ENCODE results near the gene DGCR6L.
"Not testable (repeated sequence)": the region's sequence is repeated elsewhere in the genome, so short reads cannot be mapped to it uniquely, and the experiment has no call there.

The DGCR6L gene

DNA sequence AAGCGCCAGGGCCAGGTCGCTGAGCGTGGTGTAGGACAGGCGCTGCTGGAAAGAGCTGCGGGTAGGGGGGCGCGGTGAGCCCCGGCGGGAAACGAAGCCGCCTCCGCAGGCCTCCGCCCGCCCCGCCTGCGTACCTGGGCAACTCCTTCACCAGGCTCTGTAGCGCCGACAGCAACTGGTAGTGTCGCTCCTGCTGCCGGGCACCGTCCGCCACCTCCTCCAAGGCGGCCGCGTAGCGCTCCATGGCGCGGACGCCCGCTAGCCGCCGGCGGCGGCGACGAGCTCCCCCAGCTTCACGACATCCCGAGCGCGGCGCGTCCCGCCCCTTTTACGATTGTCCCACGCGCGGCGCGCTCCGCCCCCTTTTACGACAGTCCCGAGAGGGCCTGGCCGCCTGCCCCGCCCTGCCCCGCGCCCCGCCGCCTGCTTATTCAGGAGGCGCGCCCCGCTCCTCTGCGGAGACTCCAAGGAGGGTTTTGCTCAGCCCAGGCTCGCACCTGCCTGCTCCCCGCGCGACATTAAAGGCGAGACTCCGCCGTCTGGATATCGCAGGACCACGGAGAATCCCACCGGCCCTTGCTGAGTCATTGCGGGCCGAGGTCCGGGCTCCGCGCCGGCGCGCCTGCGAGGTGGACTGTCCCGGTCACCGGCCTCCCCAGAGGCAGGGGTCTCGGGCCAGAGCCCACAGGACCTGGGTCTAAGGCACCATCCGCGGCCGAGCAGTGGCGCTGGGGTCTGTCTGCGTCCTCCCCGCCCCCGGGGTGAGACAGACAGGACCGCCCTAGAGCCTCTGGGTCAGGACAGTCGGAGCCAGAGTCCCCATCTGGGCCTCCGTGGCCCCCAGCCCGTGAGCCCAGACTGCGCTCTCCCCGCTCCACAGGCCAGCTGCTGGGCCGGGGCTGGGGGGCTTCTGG lies at the start of gene DGCR6L:
Gene DGCR6L (minus strand): TSS at position 316 of the 914 bp plus-strand sequence. CDS start 72 bp downstream, at position 244.
- peak; percentile 89 to 98 for DNase-seq

DNA sequence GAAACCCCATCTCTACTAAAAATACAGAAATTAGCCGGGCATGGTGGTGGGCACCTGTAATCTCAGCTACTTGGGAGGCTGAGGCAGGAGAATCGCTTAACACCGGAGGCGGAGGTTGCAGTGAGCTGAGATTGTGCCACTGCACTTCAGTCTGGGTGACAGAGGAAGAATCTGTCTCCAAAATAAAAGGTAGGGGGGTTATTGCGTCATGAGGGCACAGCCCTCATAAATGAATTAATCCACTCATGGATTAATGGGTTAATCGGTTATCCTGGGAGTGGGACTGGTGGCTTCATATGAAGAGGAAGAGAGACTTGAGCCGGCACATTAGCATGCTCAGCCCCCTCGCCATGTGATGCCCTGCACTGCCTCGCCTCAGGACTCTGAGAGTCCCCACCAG lies 49.0 kb upstream of the DGCR6L start:
- not testable (repeated sequence) for DNase-seq

DNA sequence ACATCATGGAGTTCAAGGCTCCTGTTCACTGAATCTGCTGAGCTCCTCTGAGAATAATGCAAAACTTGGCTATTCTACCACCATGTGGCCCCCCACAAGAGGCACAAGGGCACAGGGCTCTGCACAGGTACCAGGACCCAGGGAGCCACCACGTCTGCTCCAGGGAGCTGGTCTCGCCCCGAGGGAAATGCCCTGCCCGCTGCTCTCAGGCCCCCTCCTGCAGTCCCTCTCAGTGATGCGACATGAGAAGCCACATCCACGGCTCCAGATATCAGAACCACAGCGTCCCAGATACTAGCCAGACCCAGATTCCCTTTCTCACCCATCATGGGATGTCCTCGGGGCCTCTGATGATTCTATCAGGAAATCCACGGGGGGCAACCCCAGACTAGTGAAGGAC lies 47.0 kb upstream of the DGCR6L start:
- DNase-seq, result not testable (repeated sequence)

DNA sequence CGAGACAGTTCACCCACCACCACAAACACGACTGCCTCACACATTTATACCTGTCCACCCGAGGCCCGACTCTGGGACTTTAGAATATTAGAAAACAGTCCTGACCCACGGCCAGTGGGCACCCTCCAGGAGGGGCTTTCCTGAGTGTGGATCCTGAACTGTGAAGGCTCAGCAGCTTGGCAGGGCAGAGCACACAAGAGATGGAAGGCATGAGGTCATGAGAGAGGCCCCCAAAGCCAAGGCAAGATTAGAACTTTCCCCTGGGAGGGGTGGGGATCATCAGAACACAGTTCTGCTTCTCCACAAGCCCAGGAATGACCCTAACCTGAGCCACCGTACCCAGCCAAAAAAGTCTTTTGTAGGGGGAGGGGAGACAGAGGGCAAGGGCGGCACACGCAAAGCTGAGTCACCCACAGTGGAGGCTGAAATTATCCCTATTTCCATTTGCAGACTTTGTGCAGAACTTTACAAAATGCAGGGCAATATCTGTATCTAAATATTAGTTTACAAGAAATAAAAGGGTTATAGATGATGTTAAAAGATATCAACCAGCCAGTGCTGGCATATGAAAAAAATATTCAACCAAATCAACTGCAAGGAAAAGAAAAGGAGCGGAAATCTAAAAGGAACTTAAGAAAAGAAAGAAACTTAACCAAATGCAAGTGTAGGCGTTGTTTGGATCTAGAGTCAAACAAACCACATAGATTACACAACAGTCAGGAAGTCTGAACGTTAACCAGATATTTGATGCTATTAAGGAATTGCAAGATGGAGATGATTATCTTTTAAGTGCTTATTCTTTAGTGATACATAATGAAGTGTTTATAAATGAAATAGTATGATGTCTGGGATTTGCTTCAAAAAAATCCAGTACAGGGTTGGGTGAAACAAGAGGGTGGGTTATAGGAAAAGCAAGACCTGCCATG lies 44.7 kb upstream of the DGCR6L start:
- DNase-seq, result peak in 1 of 2 donors; percentile 30

DNA sequence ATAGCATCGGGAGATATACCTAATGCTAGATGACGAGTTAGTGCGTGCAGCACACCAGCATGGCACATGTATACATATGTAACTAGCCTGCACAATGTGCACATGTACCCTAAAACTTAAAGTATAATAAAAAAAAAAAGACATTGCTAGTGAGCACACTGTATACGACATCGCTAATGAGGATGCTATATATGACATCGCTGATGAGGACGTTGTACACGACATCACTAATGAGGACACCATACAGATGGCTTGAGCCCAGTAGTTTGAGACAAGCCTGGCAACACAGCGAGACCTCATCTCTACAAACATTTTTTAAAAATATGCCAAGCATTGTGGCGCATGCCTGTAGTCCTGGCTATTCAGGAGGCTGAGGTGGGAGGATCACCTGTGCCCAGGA lies 42.5 kb upstream of the DGCR6L start:
- not testable (repeated sequence) for DNase-seq

DNA sequence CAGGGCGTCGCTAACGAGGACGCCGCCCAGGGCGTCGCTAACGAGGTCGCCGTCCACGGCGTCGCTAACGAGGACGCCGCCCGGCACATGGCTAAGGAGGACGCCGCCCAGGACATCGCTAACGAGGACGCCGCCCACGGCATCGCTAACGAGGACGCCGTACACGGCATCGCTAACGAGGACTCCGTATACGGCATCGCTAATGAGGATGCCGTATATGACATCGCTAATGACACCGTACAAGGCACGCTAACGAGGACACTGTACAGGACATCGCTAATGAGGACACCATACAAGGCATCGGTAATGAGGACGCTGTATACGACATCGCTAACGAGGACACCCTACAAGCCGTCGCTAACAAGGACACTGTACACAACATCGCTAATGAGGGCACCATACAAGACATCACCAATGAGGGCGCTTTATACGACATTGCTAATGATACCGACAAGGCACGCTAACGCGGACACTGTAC lies 41.9 kb upstream of the DGCR6L start:
- DNase-seq, result not testable (repeated sequence)

DNA sequence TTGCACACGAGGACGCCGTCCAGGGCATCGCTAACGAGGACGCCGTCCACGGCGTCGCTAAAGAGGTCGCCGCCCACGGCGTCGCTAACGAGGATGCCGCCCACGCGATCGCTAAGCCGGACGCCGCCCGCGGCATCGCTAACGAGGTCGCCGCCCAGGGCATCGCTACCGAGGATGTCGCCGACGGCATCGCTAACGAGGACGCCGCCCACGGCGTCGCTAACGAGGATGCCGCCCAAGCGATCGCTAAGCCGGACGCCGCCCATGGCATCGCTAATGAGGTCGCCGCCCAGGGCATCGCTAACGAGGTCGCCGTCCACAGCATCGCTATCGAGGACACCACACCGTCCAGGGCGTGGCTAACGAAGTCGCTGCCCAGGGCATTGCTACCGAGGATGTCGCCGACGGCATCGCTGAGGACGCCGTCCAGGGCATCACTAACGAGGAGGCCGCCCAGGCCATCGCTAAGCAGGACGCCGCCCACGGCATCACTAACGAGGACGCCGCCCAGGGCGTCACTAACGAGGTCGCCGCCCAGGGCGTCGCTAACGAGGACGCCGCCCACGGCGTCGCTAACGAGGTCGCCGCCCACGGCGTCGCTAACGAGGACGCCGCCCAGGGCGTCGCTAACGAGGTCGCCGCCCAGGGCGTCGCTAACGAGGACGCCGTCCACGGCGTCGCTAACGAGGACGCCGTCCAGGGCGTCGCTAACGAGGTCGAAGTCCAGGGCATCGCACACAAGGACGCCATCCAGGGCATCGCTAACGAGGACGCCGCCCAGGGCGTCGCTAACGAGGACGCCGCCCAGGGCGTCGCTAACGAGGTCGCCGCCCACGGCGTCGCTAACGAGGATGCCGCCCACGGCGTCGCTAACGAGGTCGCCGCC lies 41.2 kb upstream of the DGCR6L start:
- not testable (repeated sequence) for DNase-seq

DNA sequence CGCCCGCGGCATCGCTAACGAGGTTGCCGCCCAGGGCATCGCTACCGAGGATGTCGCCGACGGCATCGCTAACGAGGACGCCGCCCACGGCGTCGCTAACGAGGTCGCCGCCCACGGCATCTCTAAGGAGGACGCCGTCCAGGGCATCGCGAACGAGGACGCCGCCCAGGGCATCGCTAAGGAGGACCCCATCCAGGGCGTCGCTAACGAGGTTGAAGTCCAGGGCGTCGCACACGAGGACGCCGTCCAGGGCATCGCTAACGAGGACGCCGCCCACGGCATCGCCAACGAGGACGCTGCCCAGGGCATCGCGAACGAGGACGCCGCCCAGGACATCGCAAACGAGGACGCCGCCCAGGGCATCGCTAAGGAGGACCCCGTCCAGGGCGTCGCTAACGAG lies 40.4 kb upstream of the DGCR6L start:
- not testable (repeated sequence) for DNase-seq

DNA sequence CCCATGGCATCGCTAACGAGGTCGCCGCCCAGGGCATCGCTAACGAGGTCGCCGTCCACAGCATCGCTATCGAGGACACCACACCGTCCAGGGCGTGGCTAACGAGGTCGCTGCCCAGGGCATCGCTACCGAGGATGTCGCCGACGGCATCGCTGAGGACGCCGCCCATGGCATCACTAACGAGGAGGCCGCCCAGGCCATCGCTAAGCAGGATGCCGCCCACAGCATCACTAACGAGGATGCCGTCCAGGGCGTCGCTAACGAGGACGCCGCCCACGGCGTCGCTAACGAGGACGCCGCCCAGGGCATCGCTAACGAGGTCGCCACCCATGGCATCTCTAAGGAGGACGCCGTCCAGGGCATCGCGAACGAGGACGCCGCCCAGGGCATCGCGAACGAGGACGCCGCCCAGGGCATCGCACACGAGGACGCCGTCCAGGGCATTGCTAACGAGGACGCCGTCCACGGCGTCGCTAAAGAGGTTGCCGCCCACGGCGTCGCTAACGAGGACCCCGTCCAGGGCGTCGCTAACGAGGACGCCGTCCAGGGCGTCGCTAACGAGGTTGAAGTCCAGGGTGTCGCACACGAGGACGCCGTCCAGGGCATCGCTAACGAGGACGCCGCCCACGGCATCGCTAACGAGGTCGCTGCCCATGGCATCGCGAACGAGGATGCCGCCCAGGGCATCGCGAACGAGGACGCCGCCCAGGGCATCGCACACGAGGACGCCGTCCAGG lies 38.8 kb upstream of the DGCR6L start:
- DNase-seq, result not testable (repeated sequence)

DNA sequence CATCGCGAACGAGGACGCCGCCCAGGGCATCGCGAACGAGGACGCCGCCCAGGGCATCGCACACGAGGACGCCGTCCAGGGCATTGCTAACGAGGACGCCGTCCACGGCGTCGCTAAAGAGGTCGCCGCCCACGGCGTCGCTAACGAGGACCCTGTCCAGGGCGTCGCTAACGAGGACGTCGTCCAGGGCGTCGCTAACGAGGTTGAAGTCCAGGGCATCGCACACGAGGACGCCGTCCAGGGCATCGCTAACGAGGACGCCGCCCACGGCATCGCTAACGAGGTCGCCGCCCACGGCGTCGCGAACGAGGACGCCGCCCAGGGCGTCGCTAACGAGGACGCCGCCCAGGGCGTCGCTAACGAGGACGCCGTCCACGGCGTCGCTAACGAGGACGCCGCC lies 38.1 kb upstream of the DGCR6L start:
- not testable (repeated sequence) for DNase-seq

DNA sequence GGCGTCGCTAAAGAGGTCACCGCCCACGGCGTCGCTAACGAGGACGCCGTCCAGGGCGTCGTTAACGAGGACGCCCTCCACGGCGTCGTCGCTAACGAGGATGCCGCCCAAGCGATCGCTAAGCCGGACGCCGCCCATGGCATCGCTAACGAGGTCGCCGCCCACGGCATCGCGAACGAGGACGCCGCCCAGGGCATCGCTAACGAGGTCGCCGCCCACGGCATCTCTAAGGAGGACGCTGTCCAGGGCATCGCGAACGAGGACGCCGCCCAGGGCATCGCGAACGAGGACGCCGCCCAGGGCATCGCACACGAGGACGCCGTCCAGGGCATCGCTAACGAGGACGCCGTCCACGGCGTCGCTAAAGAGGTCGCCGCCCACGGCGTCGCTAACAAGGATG lies 37.0 kb upstream of the DGCR6L start:
- DNase-seq, result not testable (repeated sequence)

DNA sequence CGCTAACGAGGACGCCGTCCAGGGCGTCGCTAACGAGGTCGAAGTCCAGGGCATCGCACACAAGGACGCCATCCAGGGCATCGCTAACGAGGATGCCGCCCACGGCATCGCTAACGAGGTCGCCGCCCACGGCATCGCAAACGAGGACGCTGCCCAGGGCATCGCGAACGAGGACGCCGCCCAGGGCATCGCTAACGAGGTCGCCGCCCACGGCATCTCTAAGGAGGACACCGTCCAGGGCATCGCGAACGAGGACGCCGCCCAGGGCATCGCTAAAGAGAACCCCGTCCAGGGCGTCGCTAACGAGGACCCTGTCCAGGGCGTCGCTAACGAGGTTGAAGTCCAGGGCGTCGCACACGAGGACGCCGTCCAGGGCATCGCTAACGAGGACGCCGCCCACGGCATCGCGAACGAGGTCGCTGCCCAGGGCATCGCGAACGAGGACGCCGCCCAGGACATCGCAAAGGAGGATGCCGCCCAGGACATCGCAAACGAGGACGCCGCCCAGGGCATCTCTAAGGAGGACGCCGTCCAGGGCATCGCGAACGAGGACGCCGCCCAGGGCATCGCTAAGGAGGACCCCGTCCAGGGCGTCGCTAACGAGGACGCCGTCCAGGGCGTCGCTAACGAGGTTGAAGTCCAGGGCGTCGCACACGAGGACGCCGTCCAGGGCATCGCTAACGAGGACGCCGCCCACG lies 36.2 kb upstream of the DGCR6L start:
- not testable (repeated sequence) for DNase-seq

DNA sequence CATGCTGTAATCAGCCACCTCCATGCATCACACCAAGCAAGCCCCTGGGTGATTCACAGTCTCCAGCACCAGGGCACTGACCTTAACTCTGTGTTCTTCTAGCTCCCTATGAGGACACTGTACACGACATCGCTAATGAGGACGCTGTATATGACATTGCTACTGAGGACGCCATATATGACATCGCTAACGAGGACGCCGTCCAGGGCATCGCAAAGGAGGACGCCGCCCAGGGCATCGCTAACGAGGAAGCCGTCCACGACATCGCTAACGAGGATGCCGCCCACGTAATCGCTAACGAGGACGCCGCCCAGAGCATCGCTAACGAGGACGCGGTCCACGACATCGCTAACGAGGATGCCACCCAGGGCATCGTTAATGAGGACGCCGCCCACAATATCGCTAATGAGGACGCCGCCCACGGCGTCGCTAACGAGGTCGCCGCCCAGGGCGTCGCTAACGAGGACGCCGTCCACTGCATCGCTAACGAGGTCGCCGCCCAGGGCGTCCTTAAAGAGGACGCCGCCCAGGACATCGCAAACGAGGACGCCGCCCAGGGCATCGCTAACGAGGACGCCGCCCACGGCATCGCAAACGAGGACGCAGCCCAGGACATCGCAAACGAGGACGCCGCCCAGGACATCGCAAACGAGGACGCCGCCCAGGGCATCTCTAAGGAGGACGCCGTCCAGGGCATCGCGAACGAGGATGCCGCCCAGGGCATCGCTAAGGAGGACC lies 34.5 kb upstream of the DGCR6L start:
- DNase-seq, result no peak

DNA sequence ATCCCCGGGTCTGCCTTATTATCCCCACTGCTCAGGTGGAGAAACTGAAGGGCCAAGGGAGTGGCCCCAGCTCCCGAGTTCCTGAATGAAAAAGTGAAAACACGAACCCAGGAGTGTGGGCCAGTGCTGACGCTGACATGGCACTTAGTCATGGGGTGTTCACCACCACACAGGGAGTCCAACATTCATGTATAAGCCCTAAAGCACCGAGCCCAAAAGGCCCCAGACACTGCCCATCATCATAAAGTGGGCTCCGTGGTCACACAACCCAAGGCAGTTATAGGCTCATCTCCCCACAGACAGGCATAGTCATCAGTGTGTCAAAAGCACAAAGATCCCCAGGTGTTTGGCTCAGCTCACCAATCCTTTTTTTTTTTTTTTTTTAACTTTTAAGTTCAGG lies 32.7 kb upstream of the DGCR6L start:
- not testable (repeated sequence) for DNase-seq

DNA sequence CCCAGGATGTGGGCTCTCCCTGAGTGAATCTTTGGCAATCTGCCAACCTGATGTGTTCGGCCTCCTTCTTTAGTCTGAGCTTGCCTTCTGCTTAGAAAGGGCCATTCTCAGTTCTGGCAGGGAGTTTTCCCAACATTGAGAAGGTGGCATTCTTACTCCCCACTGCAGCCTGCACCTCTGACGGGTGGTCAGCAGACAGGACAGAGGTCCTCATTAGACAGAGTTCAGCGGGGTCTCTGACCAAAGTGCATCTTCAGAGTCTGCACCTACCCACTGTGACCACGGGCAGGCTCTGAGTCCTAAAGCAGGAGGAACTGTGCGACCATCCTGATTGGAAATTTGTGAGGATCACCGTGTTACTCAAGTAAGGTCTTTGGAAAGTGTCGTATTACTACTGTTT lies 26.7 kb upstream of the DGCR6L start:
- DNase-seq, result not testable (repeated sequence)

DNA sequence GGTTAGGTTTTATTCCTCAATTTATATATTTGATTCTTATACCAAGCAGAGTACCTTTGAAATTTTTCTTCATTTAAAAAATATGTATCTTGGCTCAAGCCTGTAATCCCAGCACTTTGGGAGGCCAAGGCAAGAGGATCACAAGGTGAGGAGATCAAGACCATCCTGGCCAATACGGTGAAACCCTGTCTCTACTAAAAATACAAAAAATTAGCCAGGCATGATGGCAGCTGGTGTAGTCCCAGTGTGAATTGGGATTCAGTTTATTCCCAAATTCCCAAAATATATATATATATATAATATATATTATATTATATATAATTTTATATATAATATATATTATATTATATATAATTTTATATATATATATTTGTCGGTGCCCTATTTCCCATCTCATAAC lies 18.4 kb upstream of the DGCR6L start:
- DNase-seq, result not testable (repeated sequence)

DNA sequence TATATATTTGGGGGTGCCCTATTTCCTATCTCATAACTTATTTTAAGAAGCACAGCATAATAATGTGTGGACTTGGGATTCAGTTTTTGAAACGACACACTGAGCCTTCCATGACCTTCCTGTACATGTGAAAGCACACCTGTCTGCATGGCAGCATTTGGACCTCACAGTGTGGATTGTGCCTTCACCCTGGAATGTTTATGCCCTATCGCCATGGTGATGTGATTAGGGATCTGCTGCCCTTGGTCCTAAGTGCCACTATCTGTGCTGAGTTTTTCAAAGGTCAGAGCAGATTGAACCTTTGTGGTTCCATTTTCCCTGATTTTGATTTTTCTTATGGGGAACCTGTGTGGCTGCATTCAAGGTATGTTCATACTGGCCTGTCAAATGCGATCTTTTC lies 17.9 kb upstream of the DGCR6L start:
- not testable (repeated sequence) for DNase-seq

DNA sequence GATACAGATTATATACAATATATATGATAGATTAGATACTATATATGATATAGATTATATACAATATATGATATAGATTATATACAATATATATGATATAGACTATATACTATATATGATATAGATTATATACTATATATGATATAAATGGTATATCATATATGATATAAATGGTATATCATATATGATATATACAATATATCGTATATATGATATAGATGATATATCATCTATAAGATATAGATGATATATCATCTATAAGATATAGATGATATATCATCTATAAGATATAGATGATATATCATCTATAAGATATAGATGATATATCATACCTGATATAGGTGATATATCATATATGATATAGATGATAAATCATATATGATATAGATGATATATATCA lies 16.7 kb upstream of the DGCR6L start:
- DNase-seq, result not testable (repeated sequence)

DNA sequence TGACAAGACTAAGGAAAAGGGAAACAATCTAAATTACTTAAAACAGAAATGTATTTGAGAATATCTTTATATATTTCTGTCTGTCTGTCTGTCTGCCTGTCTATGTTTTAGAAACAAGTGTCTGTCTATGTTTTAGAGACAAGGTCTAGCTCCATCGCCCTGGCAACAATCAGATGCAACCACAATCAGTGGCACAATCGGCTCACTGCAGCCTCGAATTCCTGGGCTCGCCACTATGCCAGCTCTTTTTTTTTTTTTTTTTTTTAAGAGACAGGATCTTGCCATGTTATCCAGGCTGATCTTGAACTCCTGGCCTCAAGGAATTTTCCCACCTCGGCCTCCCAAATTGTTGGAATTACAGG lies 8.7 kb upstream of the DGCR6L start:
- not testable (repeated sequence) for DNase-seq

DNA sequence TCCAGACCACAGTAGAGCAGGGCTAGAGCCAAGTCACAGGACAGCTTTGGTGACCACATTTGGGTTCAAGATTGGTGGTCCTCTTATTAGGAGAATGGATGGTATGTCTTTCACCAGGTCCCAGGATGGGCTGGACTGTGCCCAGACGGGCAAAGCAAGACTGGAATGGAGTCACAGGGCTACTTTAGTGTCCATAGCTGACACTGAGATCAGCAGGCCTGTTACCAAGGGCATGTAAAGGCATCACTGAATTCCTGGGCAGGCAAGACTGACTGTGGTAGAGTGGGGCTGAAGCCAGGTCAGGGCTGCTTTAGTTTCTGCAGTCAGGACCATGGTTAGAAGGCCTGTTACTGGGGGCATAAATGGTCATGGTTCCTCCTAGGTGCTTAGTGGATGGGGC lies 6.1 kb upstream of the DGCR6L start:
- not testable (repeated sequence) for DNase-seq

All from inflammatory macrophage treated with lipopolysaccharide for 1 hour (primary cell).